ENCODE results near the gene PCTP.

Gene PCTP

DNA sequence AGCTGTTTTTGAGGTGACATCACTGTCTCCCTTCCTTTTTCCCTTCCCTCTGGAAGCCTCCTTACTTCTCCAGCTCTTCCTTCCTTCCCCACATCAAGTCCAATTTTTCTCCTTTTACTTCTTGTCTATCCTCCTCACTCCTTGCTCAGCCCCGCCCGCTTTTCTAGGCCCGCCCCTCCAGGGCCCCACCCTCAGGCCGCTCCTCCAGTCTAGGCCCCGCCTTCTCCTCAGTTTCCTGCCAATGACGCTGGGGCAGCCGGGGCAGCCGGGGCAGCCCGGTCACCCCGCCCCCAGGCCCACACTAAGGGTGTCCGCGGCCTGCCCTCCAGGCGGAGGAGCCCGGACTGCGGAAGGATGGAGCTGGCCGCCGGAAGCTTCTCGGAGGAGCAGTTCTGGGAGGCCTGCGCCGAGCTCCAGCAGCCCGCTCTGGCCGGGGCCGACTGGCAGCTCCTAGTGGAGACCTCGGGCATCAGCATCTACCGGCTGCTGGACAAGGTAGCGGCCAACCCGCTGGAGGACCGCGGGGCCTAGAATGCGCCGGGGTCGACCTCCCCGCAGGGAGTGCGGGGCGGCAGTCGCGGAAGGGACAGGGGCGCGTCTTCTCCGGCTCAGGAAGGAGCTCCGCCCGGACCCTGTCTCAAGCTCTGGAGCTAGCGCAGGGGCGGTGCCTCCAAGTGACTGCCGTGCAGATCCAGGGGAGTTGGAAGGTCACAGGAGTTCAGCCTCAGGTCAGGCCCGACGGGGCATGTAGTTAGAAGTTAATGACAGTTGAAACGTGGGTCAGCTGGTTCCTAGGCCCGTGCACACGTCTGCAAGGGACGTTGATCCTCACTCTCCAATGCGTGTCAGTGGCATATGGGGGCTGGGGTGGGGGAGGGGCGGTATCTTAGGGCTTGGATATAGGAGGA, at the start of gene PCTP:
TSS of gene PCTP (plus strand) at position 302 of the 908 bp plus-strand sequence. CDS start at position 355, 53 bp downstream.
- TF ChIP-seq, protein P1, sequence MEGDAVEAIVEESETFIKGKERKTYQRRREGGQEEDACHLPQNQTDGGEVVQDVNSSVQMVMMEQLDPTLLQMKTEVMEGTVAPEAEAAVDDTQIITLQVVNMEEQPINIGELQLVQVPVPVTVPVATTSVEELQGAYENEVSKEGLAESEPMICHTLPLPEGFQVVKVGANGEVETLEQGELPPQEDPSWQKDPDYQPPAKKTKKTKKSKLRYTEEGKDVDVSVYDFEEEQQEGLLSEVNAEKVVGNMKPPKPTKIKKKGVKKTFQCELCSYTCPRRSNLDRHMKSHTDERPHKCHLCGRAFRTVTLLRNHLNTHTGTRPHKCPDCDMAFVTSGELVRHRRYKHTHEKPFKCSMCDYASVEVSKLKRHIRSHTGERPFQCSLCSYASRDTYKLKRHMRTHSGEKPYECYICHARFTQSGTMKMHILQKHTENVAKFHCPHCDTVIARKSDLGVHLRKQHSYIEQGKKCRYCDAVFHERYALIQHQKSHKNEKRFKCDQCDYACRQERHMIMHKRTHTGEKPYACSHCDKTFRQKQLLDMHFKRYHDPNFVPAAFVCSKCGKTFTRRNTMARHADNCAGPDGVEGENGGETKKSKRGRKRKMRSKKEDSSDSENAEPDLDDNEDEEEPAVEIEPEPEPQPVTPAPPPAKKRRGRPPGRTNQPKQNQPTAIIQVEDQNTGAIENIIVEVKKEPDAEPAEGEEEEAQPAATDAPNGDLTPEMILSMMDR (IDR thresholded peaks at IDR 0.05; ENCODE audit: control insufficient read depth, insufficient read depth, low read depth, low read length, missing control alignments) = peak; percentile 55
- peak; percentile 62 for DNase-seq (ENCODE audit: low read depth)
- peak within 1 kb of the TSS; percentile 75 for H3K4me3 ChIP-seq (ENCODE audit: control insufficient read depth, low read depth, low read length)

DNA sequence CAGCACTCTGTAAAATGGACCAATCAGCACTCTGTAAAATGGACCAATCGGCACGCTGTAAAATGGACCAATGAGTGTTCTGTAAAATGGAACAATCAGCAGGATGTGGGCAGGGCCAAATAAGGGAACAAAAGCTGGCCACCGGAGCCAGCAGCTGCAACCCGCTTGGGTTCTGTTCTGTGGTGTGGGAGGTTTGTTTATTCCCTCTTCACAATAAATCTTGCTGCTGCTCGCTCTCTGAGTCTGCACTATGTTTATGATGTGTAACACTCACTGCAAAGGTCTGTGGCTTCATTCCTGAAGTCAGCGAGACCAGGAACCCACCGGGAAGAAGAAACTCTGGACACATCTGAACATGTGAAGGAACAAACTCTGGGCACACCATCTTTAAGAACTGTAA, 48.7 kb upstream of the PCTP start:
- no peak overlapping the region for H3K4me3 ChIP-seq (ENCODE audit: control insufficient read depth, low read depth, low read length)
- no peak for DNase-seq (ENCODE audit: low read depth)
- TF ChIP-seq, protein P1 (IDR thresholded peaks at IDR 0.05; ENCODE audit: control insufficient read depth, insufficient read depth, low read depth, low read length, missing control alignments) = no peak

DNA sequence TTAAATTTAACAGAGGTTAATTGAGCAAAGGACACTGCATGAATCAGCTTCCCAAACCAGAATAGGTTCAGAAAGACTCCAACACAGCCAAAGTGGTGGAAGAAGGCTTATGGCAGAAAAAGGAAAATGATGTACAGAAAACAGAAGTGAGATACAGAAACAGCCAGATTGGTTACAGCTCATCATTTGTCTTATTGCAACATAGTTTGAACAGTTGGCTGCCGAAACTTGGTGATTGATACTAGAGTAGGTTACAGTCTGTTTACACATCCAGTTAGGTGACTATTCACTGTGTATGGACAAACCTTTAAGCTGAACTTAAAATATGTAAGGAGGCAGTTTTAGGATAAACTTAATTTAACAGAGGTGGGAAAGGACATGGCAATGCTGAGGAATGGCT, 46.5 kb upstream of the PCTP start:
- TF ChIP-seq, protein P1 (IDR thresholded peaks at IDR 0.05; ENCODE audit: control insufficient read depth, insufficient read depth, low read depth, low read length, missing control alignments) = no peak
- DNase-seq (ENCODE audit: low read depth) = no peak
- H3K4me3 ChIP-seq (ENCODE audit: control insufficient read depth, low read depth, low read length) = no peak overlapping the region

DNA sequence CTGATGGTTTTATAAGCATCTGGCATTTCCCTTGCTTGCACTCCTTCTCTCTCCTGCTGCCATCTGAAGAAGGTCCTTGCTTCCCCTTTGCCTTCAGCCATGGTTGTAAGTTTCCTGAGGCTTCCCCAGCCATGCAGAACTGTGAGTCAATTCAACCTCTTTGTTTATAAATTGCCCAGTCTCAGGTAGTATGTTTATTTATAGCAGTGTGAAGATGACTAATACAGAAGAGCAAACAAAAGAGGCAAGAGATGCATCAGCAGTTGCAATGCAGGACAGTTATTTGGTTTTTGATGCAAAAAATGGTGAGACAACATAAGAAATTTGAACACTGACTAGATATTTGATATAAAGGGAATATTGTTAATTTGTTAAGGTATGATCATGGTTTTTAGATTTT, 45.0 kb upstream of the PCTP start:
- TF ChIP-seq, protein P1 (IDR thresholded peaks at IDR 0.05; ENCODE audit: control insufficient read depth, insufficient read depth, low read depth, low read length, missing control alignments) = no peak

DNA sequence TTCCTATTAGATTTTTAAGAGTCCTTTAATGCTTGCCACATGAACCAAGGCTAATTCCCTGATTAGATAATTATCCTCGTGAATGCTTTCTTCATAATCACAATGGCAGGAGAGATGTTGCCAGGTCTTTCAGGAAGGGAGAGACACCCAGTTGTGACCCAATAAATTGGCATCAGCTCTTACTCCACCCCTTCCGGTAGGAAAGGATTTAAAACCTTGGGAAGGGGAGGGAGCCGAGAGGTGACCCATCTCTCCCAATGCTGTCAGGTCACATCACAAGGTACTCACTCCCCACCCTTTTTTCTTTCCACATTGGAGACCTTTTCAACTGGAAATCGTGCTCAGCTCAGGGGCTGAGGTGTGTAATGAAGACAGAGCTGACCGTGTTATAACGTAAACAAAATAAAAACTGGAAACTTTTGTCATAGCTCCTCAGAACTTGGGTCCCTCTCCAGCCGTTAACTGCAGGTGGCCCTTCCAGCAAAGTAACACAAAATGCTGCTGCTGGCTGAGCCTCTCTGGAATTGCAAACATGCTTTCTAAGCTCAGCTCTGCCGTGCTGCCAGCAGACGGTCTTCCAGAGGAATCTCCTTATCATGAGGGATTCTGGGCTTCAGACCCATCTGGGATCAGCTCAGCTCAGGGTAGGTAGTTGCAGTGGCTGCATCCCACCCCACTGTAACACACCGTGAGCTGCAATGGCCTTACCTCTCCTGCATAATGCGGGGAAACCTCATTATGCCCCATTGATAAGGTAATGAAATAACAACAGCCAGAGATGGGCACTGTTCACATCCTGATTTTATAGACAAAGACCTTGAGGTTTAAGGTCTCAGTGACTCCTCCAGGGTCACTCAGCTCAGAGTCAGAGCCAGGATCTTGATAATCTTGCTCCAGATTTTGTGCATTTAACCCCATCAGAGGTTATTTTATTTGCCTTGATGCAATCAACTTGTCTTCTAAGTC, 43.8 kb upstream of the PCTP start:
- DNase-seq (ENCODE audit: low read depth) = no peak
- H3K4me3 ChIP-seq (ENCODE audit: control insufficient read depth, low read depth, low read length) = no peak overlapping the region
- TF ChIP-seq, protein P1 (IDR thresholded peaks at IDR 0.05; ENCODE audit: control insufficient read depth, insufficient read depth, low read depth, low read length, missing control alignments) = no peak

More for the DNA sequence above, 45.0 kb upstream of the PCTP start:
- DNase-seq (ENCODE audit: low read depth) = no peak
- H3K4me3 ChIP-seq (ENCODE audit: control insufficient read depth, low read depth, low read length) = no peak overlapping the region

DNA sequence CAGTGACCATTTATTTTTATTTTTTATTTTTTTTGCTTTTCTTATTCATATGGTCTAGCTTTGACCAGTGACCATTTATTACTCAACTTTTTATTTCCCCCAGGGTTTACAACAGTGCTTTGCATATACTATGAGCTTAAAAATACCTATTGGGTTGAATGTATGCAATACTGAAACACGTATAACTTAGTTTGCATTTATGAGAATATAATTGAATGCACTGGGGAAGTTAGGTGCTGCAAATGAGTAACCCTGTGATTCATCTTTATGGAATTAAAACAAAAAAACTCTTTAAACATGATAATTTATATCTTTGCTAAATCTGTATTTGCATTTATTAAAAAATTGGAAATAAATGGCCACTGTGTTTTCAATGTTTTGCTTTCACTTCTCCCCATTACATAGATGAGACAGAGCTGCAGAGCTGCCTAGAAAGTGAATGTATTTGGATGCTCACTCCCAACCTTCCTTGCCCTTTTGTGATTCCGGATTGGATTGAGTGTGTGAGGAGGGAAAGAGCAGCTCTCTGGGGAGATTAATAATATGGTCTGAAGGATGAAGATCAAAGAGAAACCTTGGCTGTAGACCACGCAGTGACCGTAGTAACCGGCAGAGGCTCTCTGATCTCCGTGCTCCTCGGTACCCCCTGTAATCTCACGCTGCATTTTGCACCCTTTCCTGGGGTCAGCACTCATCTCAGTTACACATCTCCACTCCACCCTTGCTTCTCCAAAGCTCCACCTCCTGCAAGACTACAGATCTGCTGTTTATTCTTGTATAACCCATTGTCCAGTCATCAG, 42.5 kb upstream of the PCTP start:
- DNase-seq (ENCODE audit: low read depth) = no peak
- TF ChIP-seq, protein P1 (IDR thresholded peaks at IDR 0.05; ENCODE audit: control insufficient read depth, insufficient read depth, low read depth, low read length, missing control alignments) = no peak
- no peak overlapping the region for H3K4me3 ChIP-seq (ENCODE audit: control insufficient read depth, low read depth, low read length)

Data from AG09309 (cell line).